HEK293 (cell line): ENCODE data around the gene APLP2.

ENCODE experiments used
- TF ChIP-seq, protein P1 (sequence below): fragments of 450-650 bp; formaldehyde crosslinking; IDR thresholded peaks from 2 replicates; pipeline ENCODE4 v1.5.1; 2016; ENCODE audit warnings: missing biosample characterization, missing genetic modification characterization
- TF ChIP-seq, protein P2 (sequence below): fragments of 450-650 bp; formaldehyde crosslinking; IDR thresholded peaks from 2 replicates; pipeline ENCODE4 v1.5.1; 2016; ENCODE audit warnings: missing biosample characterization, missing genetic modification characterization

- TF ChIP-seq, protein P1, sequence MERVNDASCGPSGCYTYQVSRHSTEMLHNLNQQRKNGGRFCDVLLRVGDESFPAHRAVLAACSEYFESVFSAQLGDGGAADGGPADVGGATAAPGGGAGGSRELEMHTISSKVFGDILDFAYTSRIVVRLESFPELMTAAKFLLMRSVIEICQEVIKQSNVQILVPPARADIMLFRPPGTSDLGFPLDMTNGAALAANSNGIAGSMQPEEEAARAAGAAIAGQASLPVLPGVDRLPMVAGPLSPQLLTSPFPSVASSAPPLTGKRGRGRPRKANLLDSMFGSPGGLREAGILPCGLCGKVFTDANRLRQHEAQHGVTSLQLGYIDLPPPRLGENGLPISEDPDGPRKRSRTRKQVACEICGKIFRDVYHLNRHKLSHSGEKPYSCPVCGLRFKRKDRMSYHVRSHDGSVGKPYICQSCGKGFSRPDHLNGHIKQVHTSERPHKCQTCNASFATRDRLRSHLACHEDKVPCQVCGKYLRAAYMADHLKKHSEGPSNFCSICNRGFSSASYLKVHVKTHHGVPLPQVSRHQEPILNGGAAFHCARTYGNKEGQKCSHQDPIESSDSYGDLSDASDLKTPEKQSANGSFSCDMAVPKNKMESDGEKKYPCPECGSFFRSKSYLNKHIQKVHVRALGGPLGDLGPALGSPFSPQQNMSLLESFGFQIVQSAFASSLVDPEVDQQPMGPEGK (tag by site-specific recombination): no peak
- TF ChIP-seq, protein P2, sequence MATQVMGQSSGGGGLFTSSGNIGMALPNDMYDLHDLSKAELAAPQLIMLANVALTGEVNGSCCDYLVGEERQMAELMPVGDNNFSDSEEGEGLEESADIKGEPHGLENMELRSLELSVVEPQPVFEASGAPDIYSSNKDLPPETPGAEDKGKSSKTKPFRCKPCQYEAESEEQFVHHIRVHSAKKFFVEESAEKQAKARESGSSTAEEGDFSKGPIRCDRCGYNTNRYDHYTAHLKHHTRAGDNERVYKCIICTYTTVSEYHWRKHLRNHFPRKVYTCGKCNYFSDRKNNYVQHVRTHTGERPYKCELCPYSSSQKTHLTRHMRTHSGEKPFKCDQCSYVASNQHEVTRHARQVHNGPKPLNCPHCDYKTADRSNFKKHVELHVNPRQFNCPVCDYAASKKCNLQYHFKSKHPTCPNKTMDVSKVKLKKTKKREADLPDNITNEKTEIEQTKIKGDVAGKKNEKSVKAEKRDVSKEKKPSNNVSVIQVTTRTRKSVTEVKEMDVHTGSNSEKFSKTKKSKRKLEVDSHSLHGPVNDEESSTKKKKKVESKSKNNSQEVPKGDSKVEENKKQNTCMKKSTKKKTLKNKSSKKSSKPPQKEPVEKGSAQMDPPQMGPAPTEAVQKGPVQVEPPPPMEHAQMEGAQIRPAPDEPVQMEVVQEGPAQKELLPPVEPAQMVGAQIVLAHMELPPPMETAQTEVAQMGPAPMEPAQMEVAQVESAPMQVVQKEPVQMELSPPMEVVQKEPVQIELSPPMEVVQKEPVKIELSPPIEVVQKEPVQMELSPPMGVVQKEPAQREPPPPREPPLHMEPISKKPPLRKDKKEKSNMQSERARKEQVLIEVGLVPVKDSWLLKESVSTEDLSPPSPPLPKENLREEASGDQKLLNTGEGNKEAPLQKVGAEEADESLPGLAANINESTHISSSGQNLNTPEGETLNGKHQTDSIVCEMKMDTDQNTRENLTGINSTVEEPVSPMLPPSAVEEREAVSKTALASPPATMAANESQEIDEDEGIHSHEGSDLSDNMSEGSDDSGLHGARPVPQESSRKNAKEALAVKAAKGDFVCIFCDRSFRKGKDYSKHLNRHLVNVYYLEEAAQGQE (tag by site-specific recombination): no peak
These were observed 97.5 kb downstream of the APLP2 start for GRCh38 chr11:130167146-130167545.
